NCI-H2196 (cell line): ENCODE data around the gene CARD11.

Source experiments
- DNase-seq: peaks from one replicate; lab custom pipeline; 2025; ENCODE audit not compliant: unreplicated experiment; lab: John Stamatoyannopoulos, UW

The CARD11 gene

GRCh38 chr7:2856388-2857169 lies 187.1 kb downstream of the CARD11 start:
- DNase-seq: no peak
